ENCODE results near the gene BAG3.

Gene BAG3

GRCh38 chr10:119643306-119644204 lies 7.6 kb upstream of the BAG3 start:
- H3K9me3 ChIP-seq: no peaks in the 10 kb centered on the region
- no peak overlapping the region for H3K4me3 ChIP-seq (ENCODE audit: low read depth, low read length)
- DNase-seq: peak; percentile 26
- no peaks in the 10 kb centered on the region for H3K36me3 ChIP-seq
- TF ChIP-seq, protein P1, sequence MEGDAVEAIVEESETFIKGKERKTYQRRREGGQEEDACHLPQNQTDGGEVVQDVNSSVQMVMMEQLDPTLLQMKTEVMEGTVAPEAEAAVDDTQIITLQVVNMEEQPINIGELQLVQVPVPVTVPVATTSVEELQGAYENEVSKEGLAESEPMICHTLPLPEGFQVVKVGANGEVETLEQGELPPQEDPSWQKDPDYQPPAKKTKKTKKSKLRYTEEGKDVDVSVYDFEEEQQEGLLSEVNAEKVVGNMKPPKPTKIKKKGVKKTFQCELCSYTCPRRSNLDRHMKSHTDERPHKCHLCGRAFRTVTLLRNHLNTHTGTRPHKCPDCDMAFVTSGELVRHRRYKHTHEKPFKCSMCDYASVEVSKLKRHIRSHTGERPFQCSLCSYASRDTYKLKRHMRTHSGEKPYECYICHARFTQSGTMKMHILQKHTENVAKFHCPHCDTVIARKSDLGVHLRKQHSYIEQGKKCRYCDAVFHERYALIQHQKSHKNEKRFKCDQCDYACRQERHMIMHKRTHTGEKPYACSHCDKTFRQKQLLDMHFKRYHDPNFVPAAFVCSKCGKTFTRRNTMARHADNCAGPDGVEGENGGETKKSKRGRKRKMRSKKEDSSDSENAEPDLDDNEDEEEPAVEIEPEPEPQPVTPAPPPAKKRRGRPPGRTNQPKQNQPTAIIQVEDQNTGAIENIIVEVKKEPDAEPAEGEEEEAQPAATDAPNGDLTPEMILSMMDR (IDR thresholded peaks at IDR 0.05; ENCODE audit: low read depth, low read length): peak; percentile 51
- H3K27me3 ChIP-seq: no peaks in the 10 kb centered on the region
- H3K4me1 ChIP-seq: peaks cover 4% of the 10 kb centered on the region; the same call in 1 of the 2 replicates

DNA sequence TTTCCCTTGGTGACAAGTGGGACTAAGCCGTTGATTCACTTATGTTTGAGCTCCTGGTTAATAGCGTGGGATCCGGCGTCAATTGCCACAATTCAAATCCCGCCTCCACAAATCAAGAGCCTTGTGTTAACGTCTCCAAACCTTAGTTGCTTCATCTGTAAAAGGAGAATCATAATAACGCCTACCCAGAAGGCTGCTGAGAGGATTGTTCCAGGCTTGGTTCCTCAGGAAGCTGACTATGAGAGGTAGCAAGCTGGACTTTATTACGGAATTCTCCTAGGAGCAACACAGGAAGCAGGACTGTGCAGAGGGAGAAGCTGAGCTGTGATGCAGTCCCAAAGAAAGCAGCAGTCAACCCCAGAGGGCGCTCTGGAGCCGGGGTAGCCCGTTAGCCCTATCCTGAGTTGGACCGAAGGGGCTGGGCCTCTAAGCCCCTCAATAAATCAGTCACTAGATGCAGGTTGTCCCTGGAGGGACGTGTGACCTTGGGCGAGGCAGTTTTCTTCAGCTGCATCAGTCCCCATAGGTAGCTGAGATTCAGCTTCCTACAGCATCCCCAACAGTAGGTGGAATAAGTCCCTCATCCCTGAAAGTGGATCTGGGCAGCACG lies 6.9 kb upstream of the BAG3 start:
- H3K9me3 ChIP-seq: no peaks in the 10 kb centered on the region
- no peaks in the 10 kb centered on the region for H3K27me3 ChIP-seq
- H3K4me1 ChIP-seq: peaks cover 4% of the 10 kb centered on the region; the same call in 1 of the 2 replicates
- H3K4me3 ChIP-seq (ENCODE audit: low read depth, low read length): no peak overlapping the region
- TF ChIP-seq, protein P1 (IDR thresholded peaks at IDR 0.05; ENCODE audit: low read depth, low read length): peak; percentile 40
- DNase-seq: peak; percentile 33
- no peaks in the 10 kb centered on the region for H3K36me3 ChIP-seq

DNA sequence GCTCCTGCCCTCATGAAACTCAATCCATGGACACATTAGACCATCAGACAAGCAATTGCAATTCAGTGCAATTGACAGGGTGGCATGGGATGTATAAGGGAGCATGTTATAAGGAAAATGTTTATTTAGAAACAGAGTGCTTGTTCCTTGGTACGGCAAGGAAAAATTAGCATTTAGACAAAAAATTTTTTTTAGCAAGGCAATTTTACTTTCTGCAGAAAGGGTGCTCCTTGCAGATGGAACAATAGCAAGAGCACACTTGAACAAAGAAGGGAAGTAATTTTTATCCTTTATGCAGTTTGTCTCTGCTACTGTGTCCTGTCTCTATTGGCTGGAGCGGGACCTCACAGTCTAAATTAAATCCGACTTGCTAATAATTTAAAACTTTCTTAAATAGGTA lies 6.2 kb upstream of the BAG3 start:
- Histone ChIP-seq H3K4me1 (peaks cover 4% of the 10 kb centered on the region; the same call in 1 of the 2 replicates), H3K4me3 (ENCODE audit: low read depth, low read length) (no peak overlapping the region), H3K27me3 (no peaks in the 10 kb centered on the region), H3K9me3 (no peaks in the 10 kb centered on the region), H3K36me3 (no peaks in the 10 kb centered on the region)
- TF ChIP-seq, protein P1 (IDR thresholded peaks at IDR 0.05; ENCODE audit: low read depth, low read length): no peak
- DNase-seq: no peak

GRCh38 chr10:119650062-119650461 lies 1.1 kb upstream of the BAG3 start:
- H3K4me3 ChIP-seq (ENCODE audit: low read depth, low read length): no peak overlapping the region

GRCh38 chr10:119651514-119652360 lies 557 bp downstream of the BAG3 start:
- Histone ChIP-seq H3K4me1 (peaks cover 23% of the 10 kb centered on the region), H3K27me3 (no peaks in the 10 kb centered on the region), H3K9me3 (no peaks in the 10 kb centered on the region), H3K4me3 (ENCODE audit: low read depth, low read length) (peak overlapping the region; percentile 78), H3K36me3 (no peaks in the 10 kb centered on the region; the same call in 1 of the 2 replicates)
- TF ChIP-seq, protein P1 (IDR thresholded peaks at IDR 0.05; ENCODE audit: low read depth, low read length): no peak
- DNase-seq: no peak

More at GRCh38 chr10:119650062-119650461, 1.1 kb upstream of the BAG3 start:
- no peaks in the 10 kb centered on the region for H3K27me3 ChIP-seq
- H3K36me3 ChIP-seq: no peaks in the 10 kb centered on the region; the same call in 1 of the 2 replicates
- H3K9me3 ChIP-seq: no peaks in the 10 kb centered on the region
- DNase-seq: no peak
- peaks cover 8% of the 10 kb centered on the region for H3K4me1 ChIP-seq
- TF ChIP-seq, protein P1 (IDR thresholded peaks at IDR 0.05; ENCODE audit: low read depth, low read length): no peak

All from BE2C (cell line).